ENCODE data around the gene BBS5. TPM values are rescaled to one million over a fixed set of nuclear protein-coding genes. Genes with fewer than 3 reads are reported as not detected.
"Not testable (repeated sequence)": the region's sequence is repeated elsewhere in the genome, so short reads cannot be mapped to it uniquely, and the experiment has no call there.

The BBS5 gene
- total and polyA plus RNA-seq, 8 donors, result 6.2 to 22.2 (median 16.2) TPM

GRCh38 chr2:169510496-169510895, 31.2 kb downstream of the BBS5 start:
- TF ChIP-seq, protein P1, sequence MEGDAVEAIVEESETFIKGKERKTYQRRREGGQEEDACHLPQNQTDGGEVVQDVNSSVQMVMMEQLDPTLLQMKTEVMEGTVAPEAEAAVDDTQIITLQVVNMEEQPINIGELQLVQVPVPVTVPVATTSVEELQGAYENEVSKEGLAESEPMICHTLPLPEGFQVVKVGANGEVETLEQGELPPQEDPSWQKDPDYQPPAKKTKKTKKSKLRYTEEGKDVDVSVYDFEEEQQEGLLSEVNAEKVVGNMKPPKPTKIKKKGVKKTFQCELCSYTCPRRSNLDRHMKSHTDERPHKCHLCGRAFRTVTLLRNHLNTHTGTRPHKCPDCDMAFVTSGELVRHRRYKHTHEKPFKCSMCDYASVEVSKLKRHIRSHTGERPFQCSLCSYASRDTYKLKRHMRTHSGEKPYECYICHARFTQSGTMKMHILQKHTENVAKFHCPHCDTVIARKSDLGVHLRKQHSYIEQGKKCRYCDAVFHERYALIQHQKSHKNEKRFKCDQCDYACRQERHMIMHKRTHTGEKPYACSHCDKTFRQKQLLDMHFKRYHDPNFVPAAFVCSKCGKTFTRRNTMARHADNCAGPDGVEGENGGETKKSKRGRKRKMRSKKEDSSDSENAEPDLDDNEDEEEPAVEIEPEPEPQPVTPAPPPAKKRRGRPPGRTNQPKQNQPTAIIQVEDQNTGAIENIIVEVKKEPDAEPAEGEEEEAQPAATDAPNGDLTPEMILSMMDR (IDR thresholded peaks at IDR 0.05), result no peak
- Histone ChIP-seq H3K27ac (no peak overlapping the region), H3K4me1 (no peaks in the 10 kb centered on the region), H3K4me3 (no peak overlapping the region), H3K27me3 (no peaks in the 10 kb centered on the region), H3K36me3 (no peaks in the 10 kb centered on the region), H3K9me3 (no peaks in the 10 kb centered on the region)
- DNase-seq, result no peak
- intact Hi-C loops (cut with DNase I), result no loop called here
- no peak for ATAC-seq

- Histone ChIP-seq H3K9me3 (no peaks in the 10 kb centered on the region), H3K36me3 (no peaks in the 10 kb centered on the region), H3K4me3 (no peak overlapping the region), H3K4me1 (no peaks in the 10 kb centered on the region), H3K27ac (no peak overlapping the region), H3K27me3 (no peaks in the 10 kb centered on the region)
- intact Hi-C loops (cut with DNase I), result no loop called here
- TF ChIP-seq, protein P1 (IDR thresholded peaks at IDR 0.05), result no peak
- no peak for DNase-seq
- no peak for ATAC-seq
Observed at GRCh38 chr2:169511818-169512217, 32.5 kb downstream of the BBS5 start.

DNA sequence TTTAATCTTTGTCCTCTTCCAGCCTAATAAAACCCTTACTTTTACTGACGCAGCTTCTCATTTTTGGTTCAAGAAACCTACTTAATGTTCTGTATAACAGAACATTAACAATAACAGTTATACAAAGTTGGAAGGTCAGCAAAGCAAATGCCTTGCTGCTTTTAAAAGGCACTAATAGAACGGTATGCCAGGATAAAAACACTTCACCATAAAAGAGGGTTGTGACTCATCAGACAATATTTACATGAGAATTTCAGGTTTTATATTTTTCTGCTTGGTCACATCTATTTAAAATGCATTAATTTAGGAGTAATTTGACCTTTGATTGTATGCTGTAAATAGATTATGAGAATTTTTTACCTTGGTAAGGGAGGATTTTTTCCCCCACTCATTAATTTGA, 33.2 kb downstream of the BBS5 start:
- ATAC-seq (peak; percentile 74), DNase-seq (no peak)
- no peak overlapping the region for H3K4me3 ChIP-seq
- no peaks in the 10 kb centered on the region for H3K36me3 ChIP-seq
- intact Hi-C loops (cut with DNase I), result no loop called here
- no peaks in the 10 kb centered on the region for H3K9me3 ChIP-seq
- no peaks in the 10 kb centered on the region for H3K27me3 ChIP-seq
- TF ChIP-seq, protein P1 (IDR thresholded peaks at IDR 0.05), result no peak
- H3K4me1 ChIP-seq, result no peaks in the 10 kb centered on the region
- H3K27ac ChIP-seq, result no peak overlapping the region

GRCh38 chr2:169513094-169513493, 33.8 kb downstream of the BBS5 start:
- Histone ChIP-seq H3K27ac (no peak overlapping the region), H3K36me3 (no peaks in the 10 kb centered on the region), H3K27me3 (no peaks in the 10 kb centered on the region), H3K9me3 (no peaks in the 10 kb centered on the region), H3K4me3 (no peak overlapping the region), H3K4me1 (no peaks in the 10 kb centered on the region)
- TF ChIP-seq, protein P1 (IDR thresholded peaks at IDR 0.05), result no peak
- no peak for ATAC-seq
- DNase-seq, result no peak
- intact Hi-C loops (cut with DNase I), result no loop called here

DNA sequence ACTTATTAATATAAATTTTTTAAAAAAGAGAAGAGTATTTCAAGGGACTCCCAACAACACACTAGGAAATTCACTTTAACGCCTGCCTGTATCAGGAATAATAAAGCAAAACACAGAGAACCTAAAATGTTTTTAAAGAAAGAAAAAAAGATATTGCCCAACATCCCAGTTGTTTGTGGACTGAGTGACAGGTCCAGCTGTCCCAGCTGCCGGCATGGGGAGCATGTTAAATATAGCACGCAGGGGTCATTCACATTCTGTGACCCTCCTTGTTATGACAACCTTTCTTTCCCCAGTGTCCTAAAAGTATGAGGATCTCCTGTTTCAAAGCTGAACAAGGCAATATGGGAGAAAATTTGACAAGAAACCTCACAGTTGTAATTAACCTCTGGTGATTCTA, 34.6 kb downstream of the BBS5 start:
- Histone ChIP-seq H3K9me3 (no peaks in the 10 kb centered on the region), H3K4me1 (no peaks in the 10 kb centered on the region), H3K36me3 (no peaks in the 10 kb centered on the region), H3K27ac (no peak overlapping the region), H3K4me3 (no peak overlapping the region), H3K27me3 (no peaks in the 10 kb centered on the region)
- no peak for ATAC-seq
- intact Hi-C loops (cut with DNase I), result no loop called here
- peak in 3 of 4 donors; percentile 19 to 24 (median 21) for DNase-seq
- TF ChIP-seq, protein P1 (IDR thresholded peaks at IDR 0.05), result no peak

DNA sequence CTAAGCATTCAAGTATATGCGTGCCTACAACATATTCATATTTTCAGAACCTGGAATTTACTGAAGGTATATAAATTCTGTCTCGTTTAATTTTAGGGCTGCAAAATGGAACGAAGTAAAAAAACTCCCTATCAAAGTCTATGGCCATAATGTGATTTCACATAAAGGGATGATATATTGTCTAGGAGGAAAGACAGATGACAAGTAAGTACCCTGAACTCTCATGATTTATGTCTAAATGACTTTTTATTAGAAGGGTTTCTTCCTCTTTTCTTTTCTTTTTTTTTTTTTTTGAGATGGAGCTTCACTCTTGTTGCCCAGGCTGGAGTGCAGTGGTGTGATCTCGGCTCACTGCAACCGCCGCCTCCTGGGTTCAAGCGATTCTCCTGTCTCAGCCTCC, 35.5 kb downstream of the BBS5 start:
- H3K36me3 ChIP-seq; DNase-seq; H3K27me3 ChIP-seq; H3K4me3 ChIP-seq; intact Hi-C loops (cut with DNase I); H3K9me3 ChIP-seq; H3K27ac ChIP-seq; H3K4me1 ChIP-seq; ATAC-seq: not testable (repeated sequence)

- H3K27me3 ChIP-seq; H3K9me3 ChIP-seq; H3K4me1 ChIP-seq; H3K4me3 ChIP-seq; H3K36me3 ChIP-seq; intact Hi-C loops (cut with DNase I); H3K27ac ChIP-seq: not testable (repeated sequence)
- DNase-seq (peak in 1 of 4 donors; percentile 16), ATAC-seq (peak; percentile 45)
Observed at GRCh38 chr2:169516488-169516995, 37.2 kb downstream of the BBS5 start.
